SK-N-SH (cell line): Measurements from ENCODE around the gene VARS1. TPM values are rescaled to one million over a fixed set of nuclear protein-coding genes. Genes with fewer than 3 reads are reported as not detected.

Experiments used
- CTCF ChIA-PET: fragments of 300-600, 350-600 bp; formaldehyde crosslinking; extraction: SDS; loops from one replicate; lab custom pipeline; 2021; lab: Yijun Ruan, JAX
- POLR2A ChIA-PET: fragments of 350-600 bp; sonication (Branson Sonifier 250); formaldehyde crosslinking; extraction: SDS; loops from one replicate; lab custom pipeline; 2020; ENCODE audit warnings: antibody characterized with exemption, inconsistent platforms; lab: Yijun Ruan, JAX
- DNase-seq: peaks from one replicate; pipeline ENCODE4 v3.0.0; 2012
- H2AFZ ChIP-seq: fragments of 200-600 bp; sonication (generic); 2 replicates; pipeline ENCODE4 v1.8.1; 2016; ENCODE audit warnings: antibody characterized with exemption, mild to moderate bottlenecking, low read depth
- H3F3A ChIP-seq: fragments of 200-600 bp; sonication (generic); replicated peaks from 2 replicates; pipeline ENCODE3; 2016; ENCODE audit warnings: antibody characterized with exemption, mild to moderate bottlenecking; ENCODE audit not compliant: insufficient read depth
- H3K27ac ChIP-seq, 2 experiments: fragments of 200-500 bp in 1 of 2; fragments of 200-600 bp in 1 of 2; sonication (Bioruptor generic) in 1 of 2; sonication (generic), shearing (Covaris generic) in 1 of 2; 2 replicates each; pipeline versions ENCODE4 v1.5.1 to v1.6.1; 2014 to 2016; ENCODE audit warnings: low read depth in 2 of 2, inconsistent platforms in 1 of 2, low read length in 1 of 2, mild to moderate bottlenecking in 1 of 2, mixed read lengths in 1 of 2
- H3K27me3 ChIP-seq: fragments of 200-600 bp; sonication (generic), shearing (Covaris generic); 2 replicates; pipeline ENCODE4 v1.6.1; 2016; ENCODE audit warnings: mixed run types; ENCODE audit not compliant: insufficient read depth
- H3K36me3 ChIP-seq, 2 experiments: fragments of 200-500 bp in 1 of 2; fragments of 200-600 bp in 1 of 2; sonication (Bioruptor generic) in 1 of 2; sonication (generic) in 1 of 2; replicated peaks in 1 of 2; 2 replicates each; pipeline versions ENCODE3 to v1.5.1; 2014 to 2016; ENCODE audit warnings: low read length in 1 of 2, mild to moderate bottlenecking in 1 of 2; ENCODE audit not compliant: insufficient read depth in 2 of 2, control insufficient read depth in 1 of 2
- H3K4me1 ChIP-seq, 2 experiments: fragments of 200-500 bp in 1 of 2; fragments of 200-600 bp in 1 of 2; sonication (Bioruptor generic) in 1 of 2; sonication (generic), shearing (Covaris generic) in 1 of 2; 2 replicates each; pipeline versions ENCODE4 v1.5.1 to v1.6.1; 2014 to 2016; ENCODE audit warnings: low read depth in 1 of 2, low read length in 1 of 2, mixed run types in 1 of 2; ENCODE audit not compliant: insufficient read depth in 2 of 2, control insufficient read depth in 1 of 2
- H3K4me2 ChIP-seq: fragments of 200-600 bp; sonication (generic), shearing (Covaris generic); 2 replicates; pipeline ENCODE4 v1.6.1; 2017; ENCODE audit warnings: mixed run types
- H3K4me3 ChIP-seq, 2 experiments: fragments of 200-500 bp in 1 of 2; fragments of 200-600 bp in 1 of 2; sonication (Bioruptor generic) in 1 of 2; sonication (generic), shearing (Covaris generic) in 1 of 2; 2 replicates each; pipeline versions ENCODE4 v1.5.1 to v1.8.1; 2014 to 2016; ENCODE audit warnings: low read depth in 2 of 2, inconsistent platforms in 1 of 2, low read length in 1 of 2, mild to moderate bottlenecking in 1 of 2, mixed read lengths in 1 of 2, moderate library complexity in 1 of 2
- H3K79me2 ChIP-seq: fragments of 200-600 bp; sonication (generic); 2 replicates; pipeline ENCODE4 v1.8.1; 2017; ENCODE audit warnings: mild to moderate bottlenecking; ENCODE audit not compliant: insufficient read depth
- H3K9ac ChIP-seq: fragments of 200-600 bp; sonication (generic); 2 replicates; pipeline ENCODE4 v1.6.1; 2017; ENCODE audit warnings: mixed run types
- H3K9me2 ChIP-seq: fragments of 200-600 bp; sonication (generic); 2 replicates; pipeline ENCODE4 v1.6.1; 2017; ENCODE audit warnings: mixed run types
- H3K9me3 ChIP-seq: fragments of 200-600 bp; sonication (generic); 2 replicates; pipeline ENCODE4 v1.6.1; 2017; ENCODE audit warnings: mixed run types, mild to moderate bottlenecking, moderate library complexity
- H4K20me1 ChIP-seq: fragments of 200-600 bp; sonication (generic); 2 replicates; pipeline ENCODE4 v1.6.1; 2017; ENCODE audit warnings: mild to moderate bottlenecking, mixed run types; ENCODE audit not compliant: insufficient read depth
- CHD2 ChIP-seq: fragments of 150-350 bp; IDR thresholded peaks from 2 replicates; pipeline ENCODE4 v1.6.1; 2018; ENCODE audit warnings: low read length; ENCODE audit not compliant: partially characterized antibody
- ELF1 ChIP-seq: IDR thresholded peaks from 2 replicates; pipeline ENCODE4 v1.4.0; 2012
- EP300 ChIP-seq, 2 experiments: IDR thresholded peaks; 2 replicates each; pipeline versions ENCODE4 v1.4.0 to v1.6.1; 2012; ENCODE audit warnings: borderline replicate concordance in 1 of 2, low read depth in 1 of 2, low read length in 1 of 2
- EZH2phosphoT487 ChIP-seq: fragments of 200-600 bp; sonication (generic); IDR thresholded peaks from 2 replicates; pipeline ENCODE4 v1.6.1; 2017; ENCODE audit warnings: low read depth, mixed run types, mild to moderate bottlenecking, antibody characterized with exemption, moderate library complexity, borderline replicate concordance
- FOSL2 ChIP-seq: IDR thresholded peaks from 2 replicates; pipeline ENCODE4 v1.4.0; 2012; ENCODE audit warnings: low read depth, mild to moderate bottlenecking, moderate library complexity, borderline replicate concordance
- GABPA ChIP-seq: IDR thresholded peaks from 2 replicates; pipeline ENCODE4 v1.4.0; 2012; ENCODE audit warnings: low read depth, mild to moderate bottlenecking
- GATA2 ChIP-seq: sonication (generic); formaldehyde crosslinking; IDR thresholded peaks from 2 replicates; pipeline ENCODE4 v1.5.0; 2020; ENCODE audit warnings: mild to moderate bottlenecking, missing genetic modification reagents
- JUND ChIP-seq: IDR thresholded peaks from 2 replicates; pipeline ENCODE4 v1.4.0; 2012
- MEF2A ChIP-seq: IDR thresholded peaks from 2 replicates; pipeline ENCODE4 v1.4.0; 2012; ENCODE audit warnings: low read depth, borderline replicate concordance
- POLR2AphosphoS5 ChIP-seq: IDR thresholded peaks from 2 replicates; pipeline ENCODE4 v1.6.1; 2012; ENCODE audit warnings: low read depth, low read length
- RAD21 ChIP-seq: IDR thresholded peaks from 2 replicates; pipeline ENCODE4 v1.6.1; 2012; ENCODE audit warnings: mild to moderate bottlenecking, low read length
- RCOR1 ChIP-seq: fragments of 150-350 bp; IDR thresholded peaks from 2 replicates; pipeline ENCODE4 v1.6.1; 2017; ENCODE audit warnings: antibody characterized with exemption, low read length
- RFX5 ChIP-seq: IDR thresholded peaks from 2 replicates; pipeline ENCODE4 v1.6.1; 2012; ENCODE audit warnings: mild to moderate bottlenecking, improper control_type of control experiment, low read length
- RXRA ChIP-seq: IDR thresholded peaks from 2 replicates; pipeline ENCODE4 v1.4.0; 2012; ENCODE audit warnings: low read depth, mild to moderate bottlenecking, borderline replicate concordance
- TAF1 ChIP-seq: IDR thresholded peaks from 2 replicates; pipeline ENCODE4 v1.6.1; 2012; ENCODE audit warnings: low read depth, mild to moderate bottlenecking, low read length, moderate library complexity, borderline replicate concordance
- TCF12 ChIP-seq: IDR thresholded peaks from 2 replicates; pipeline ENCODE4 v1.4.0; 2012
- USF1 ChIP-seq: IDR thresholded peaks from 2 replicates; pipeline ENCODE4 v1.4.0; 2012; ENCODE audit warnings: low read depth, borderline replicate concordance
- YY1 ChIP-seq: IDR thresholded peaks from 2 replicates; pipeline ENCODE4 v1.4.0; 2012; ENCODE audit warnings: low read depth, mild to moderate bottlenecking
- ZBTB33 ChIP-seq: IDR thresholded peaks from 2 replicates; pipeline ENCODE4 v1.4.0; 2012; ENCODE audit warnings: low read depth, borderline replicate concordance
- WGBS: methylation state at CpG from one replicate; pipeline ENCODE4 v1.1.6; 2017; ENCODE audit warnings: low lambda C conversion rate; 5-methylcytosine and 5-hydroxymethylcytosine counted together
- polyA plus RNA-seq, 3 experiments: library from polyadenylated mRNA; depleted of rRNA; stranded (reverse); fragments of >200 nt; gene quantifications; 2 replicates each; pipeline ENCODE4 v1.2.3, GENCODE V29; 2012
- TF ChIP-seq, protein P1 (sequence below): IDR thresholded peaks from 2 replicates; pipeline ENCODE4 v1.4.0; 2012; ENCODE audit warnings: low read depth
- TF ChIP-seq, protein P2 (sequence below): IDR thresholded peaks from 2 replicates; pipeline ENCODE4 v1.6.1; 2012; ENCODE audit warnings: mild to moderate bottlenecking, low read depth, low read length, moderate library complexity

Gene VARS1
- polyA plus RNA-seq, 1 of the 3 experiments (the other 2 are of a cell fraction) = 35.1 TPM

- peaks cover 0 to 5% of the 10 kb centered on the region in 2 experiments; a peak in 1 of 4 replicates for H3K4me1 ChIP-seq
- no peaks in the 10 kb centered on the region for H3K79me2 ChIP-seq
- DNase-seq = no peak
- ChIA-PET CTCF (no interaction called here), POLR2A (no interaction called here)
- no peaks in the 10 kb centered on the region for H3K27me3 ChIP-seq
- no peak overlapping the region for H3K4me3 ChIP-seq
- H3K9me2 ChIP-seq = no peaks in the 10 kb centered on the region
- H3K4me2 ChIP-seq = no peak overlapping the region
- no peaks in the 10 kb centered on the region for H3K36me3 ChIP-seq
- WGBS = 98% methylated on average over 7 of the region's 8 CpGs
- no peaks in the 10 kb centered on the region for H3F3A ChIP-seq
- H3K9ac ChIP-seq = no peak overlapping the region
- H4K20me1 ChIP-seq = no peaks in the 10 kb centered on the region
- no peak overlapping the region for H3K27ac ChIP-seq
- no peaks in the 10 kb centered on the region for H3K9me3 ChIP-seq
- no peak overlapping the region for H2AFZ ChIP-seq
- TF ChIP-seq ELF1 (no peak), ZBTB33 (no peak), RXRA (no peak), JUND (no peak), FOSL2 (no peak), USF1 (no peak), EZH2phosphoT487 (no peak), GATA2 (CRISPR knock-in tag) (no peak)
- TF ChIP-seq, protein P1, sequence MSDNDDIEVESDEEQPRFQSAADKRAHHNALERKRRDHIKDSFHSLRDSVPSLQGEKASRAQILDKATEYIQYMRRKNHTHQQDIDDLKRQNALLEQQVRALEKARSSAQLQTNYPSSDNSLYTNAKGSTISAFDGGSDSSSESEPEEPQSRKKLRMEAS = no peak
These were observed 34.2 kb downstream of the VARS1 start for GRCh38 chr6:31761343-31761742.

DNA sequence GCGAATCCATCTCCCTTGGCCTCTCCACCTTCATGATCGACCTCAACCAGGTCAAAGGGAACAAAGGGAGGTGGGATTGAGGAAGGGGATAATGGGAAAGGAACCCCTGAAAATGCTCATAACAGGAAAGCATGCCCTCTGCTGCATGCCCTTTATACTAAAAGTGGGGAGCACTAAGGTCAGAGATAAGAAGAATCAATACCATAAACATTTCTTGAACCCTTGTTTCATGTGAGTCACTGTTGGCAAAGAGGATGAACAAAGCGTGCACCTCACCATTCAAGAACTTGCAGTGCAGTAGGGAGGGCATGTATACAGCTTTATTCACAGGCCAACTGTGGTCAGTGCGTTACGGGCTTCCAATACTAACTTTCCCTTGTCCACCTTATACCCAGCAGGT lies 34.8 kb downstream of the VARS1 start:
- no peak overlapping the region for H2AFZ ChIP-seq
- TF ChIP-seq EP300 (IDR thresholded peaks at IDR 0.05; ENCODE audit: borderline replicate concordance in 1 of 2, low read depth in 1 of 2, low read length in 1 of 2) = no peak
- TF ChIP-seq RFX5 = no peak
- TF ChIP-seq YY1 = no peak
- TF ChIP-seq CHD2 = no peak
- no peak for TF ChIP-seq POLR2AphosphoS5
- TF ChIP-seq MEF2A = no peak
- no peak for TF ChIP-seq RAD21
- TF ChIP-seq GABPA = no peak
- TF ChIP-seq RCOR1 = no peak
- TF ChIP-seq, protein P2, sequence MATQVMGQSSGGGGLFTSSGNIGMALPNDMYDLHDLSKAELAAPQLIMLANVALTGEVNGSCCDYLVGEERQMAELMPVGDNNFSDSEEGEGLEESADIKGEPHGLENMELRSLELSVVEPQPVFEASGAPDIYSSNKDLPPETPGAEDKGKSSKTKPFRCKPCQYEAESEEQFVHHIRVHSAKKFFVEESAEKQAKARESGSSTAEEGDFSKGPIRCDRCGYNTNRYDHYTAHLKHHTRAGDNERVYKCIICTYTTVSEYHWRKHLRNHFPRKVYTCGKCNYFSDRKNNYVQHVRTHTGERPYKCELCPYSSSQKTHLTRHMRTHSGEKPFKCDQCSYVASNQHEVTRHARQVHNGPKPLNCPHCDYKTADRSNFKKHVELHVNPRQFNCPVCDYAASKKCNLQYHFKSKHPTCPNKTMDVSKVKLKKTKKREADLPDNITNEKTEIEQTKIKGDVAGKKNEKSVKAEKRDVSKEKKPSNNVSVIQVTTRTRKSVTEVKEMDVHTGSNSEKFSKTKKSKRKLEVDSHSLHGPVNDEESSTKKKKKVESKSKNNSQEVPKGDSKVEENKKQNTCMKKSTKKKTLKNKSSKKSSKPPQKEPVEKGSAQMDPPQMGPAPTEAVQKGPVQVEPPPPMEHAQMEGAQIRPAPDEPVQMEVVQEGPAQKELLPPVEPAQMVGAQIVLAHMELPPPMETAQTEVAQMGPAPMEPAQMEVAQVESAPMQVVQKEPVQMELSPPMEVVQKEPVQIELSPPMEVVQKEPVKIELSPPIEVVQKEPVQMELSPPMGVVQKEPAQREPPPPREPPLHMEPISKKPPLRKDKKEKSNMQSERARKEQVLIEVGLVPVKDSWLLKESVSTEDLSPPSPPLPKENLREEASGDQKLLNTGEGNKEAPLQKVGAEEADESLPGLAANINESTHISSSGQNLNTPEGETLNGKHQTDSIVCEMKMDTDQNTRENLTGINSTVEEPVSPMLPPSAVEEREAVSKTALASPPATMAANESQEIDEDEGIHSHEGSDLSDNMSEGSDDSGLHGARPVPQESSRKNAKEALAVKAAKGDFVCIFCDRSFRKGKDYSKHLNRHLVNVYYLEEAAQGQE = no peak
- no peak for TF ChIP-seq JUND
- no peak for TF ChIP-seq TAF1
- no peak for TF ChIP-seq GATA2 (CRISPR knock-in tag)
- TF ChIP-seq TCF12 = no peak
- no peak for TF ChIP-seq FOSL2
- TF ChIP-seq RXRA = no peak
- TF ChIP-seq, protein P1 = no peak
- CTCF ChIA-PET = interaction anchor here (1.4 kb wide), 1 partner anchor 38 kb away, joined by 3 read pairs; no protein-coding TSS in a partner anchor
- no peaks in the 10 kb centered on the region for H4K20me1 ChIP-seq
- no peaks in the 10 kb centered on the region for H3K36me3 ChIP-seq
- no peak overlapping the region for H3K4me3 ChIP-seq
- H3K79me2 ChIP-seq = no peaks in the 10 kb centered on the region
- no peak overlapping the region for H3K4me2 ChIP-seq
- no peak overlapping the region for H3K9ac ChIP-seq
- no peaks in the 10 kb centered on the region; a peak in 1 of 4 replicates for H3K4me1 ChIP-seq
- DNase-seq = no peak
- no peaks in the 10 kb centered on the region for H3K9me2 ChIP-seq
- POLR2A ChIA-PET = no interaction called here
- no peak overlapping the region for H3K27ac ChIP-seq
- H3K9me3 ChIP-seq = no peaks in the 10 kb centered on the region
- 90% methylated on average over 5 of the region's 5 CpGs for WGBS
- H3K27me3 ChIP-seq = no peaks in the 10 kb centered on the region
- peaks cover under 1% of the 10 kb centered on the region for H3F3A ChIP-seq
